Measurements from ENCODE around the gene S100A16. TPM values are rescaled to one million over a fixed set of nuclear protein-coding genes. Genes with fewer than 3 reads are reported as not detected.

S100A16 gene
- total RNA-seq, 2 donors from 2014 or later = 62.7 to 85.1 TPM

DNA sequence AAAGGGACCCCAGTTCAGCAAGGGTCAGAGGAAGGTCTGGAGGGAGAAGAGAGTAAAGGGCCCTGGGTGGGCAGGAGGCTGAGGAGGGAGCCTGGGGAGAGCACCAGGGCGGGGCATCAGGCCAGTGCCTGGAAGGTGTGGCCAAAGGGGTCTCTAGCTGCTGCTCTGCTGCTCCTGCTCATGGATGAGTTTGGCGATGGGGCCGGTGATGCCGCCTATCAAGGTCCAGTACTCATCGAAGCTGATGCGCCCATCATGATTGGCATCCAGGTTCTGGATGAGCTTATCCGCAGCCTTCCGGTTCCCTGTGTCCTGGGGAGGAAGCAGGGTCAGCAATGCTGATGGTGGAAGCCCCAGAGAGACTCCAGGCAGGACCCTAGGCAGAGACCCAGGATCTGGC lies 5.6 kb downstream of the S100A16 start:
- no peak for DNase-seq (ENCODE audit: low spot score)
- Histone ChIP-seq H3K4me1 (peaks cover 0 to 42% of the 10 kb centered on the region in 2 donors), H3K27ac (peak overlapping the region; percentile 91 to 93), H3K36me3 (peaks cover 16% of the 10 kb centered on the region), H3K27me3 (no peaks in the 10 kb centered on the region), H3K4me3 (peak overlapping the region in 1 of 2 donors; percentile 38), H3K9me3 (no peaks in the 10 kb centered on the region)
- TF ChIP-seq, protein P1, sequence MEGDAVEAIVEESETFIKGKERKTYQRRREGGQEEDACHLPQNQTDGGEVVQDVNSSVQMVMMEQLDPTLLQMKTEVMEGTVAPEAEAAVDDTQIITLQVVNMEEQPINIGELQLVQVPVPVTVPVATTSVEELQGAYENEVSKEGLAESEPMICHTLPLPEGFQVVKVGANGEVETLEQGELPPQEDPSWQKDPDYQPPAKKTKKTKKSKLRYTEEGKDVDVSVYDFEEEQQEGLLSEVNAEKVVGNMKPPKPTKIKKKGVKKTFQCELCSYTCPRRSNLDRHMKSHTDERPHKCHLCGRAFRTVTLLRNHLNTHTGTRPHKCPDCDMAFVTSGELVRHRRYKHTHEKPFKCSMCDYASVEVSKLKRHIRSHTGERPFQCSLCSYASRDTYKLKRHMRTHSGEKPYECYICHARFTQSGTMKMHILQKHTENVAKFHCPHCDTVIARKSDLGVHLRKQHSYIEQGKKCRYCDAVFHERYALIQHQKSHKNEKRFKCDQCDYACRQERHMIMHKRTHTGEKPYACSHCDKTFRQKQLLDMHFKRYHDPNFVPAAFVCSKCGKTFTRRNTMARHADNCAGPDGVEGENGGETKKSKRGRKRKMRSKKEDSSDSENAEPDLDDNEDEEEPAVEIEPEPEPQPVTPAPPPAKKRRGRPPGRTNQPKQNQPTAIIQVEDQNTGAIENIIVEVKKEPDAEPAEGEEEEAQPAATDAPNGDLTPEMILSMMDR (IDR thresholded peaks at IDR 0.05) = no peak

DNA sequence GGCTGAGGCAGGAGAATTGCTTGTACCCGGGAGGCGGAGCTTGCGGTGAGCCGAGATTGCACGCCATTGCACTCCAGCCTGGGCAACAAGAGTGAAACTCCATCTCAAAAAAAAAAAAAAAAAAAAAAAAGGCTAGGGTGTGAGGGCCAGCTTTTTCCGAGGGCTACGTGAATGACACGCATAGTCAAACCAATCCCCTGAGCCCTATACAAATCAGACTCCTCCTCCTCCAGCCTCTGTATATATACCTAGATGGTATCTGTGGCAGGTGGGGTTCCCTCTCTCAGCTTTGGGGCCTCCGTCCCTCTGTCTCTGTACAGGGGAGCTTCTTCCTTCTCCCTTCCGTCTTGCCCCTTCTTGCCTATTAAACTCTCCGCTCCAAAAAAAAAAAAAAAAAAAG lies 6.7 kb downstream of the S100A16 start:
- peaks cover 16% of the 10 kb centered on the region for H3K36me3 ChIP-seq
- no peak overlapping the region for H3K27ac ChIP-seq
- TF ChIP-seq, protein P1 (IDR thresholded peaks at IDR 0.05) = no peak
- H3K27me3 ChIP-seq = no peaks in the 10 kb centered on the region
- H3K9me3 ChIP-seq = no peaks in the 10 kb centered on the region
- DNase-seq (ENCODE audit: low spot score) = no peak
- no peak overlapping the region for H3K4me3 ChIP-seq
- H3K4me1 ChIP-seq = peaks cover 0 to 38% of the 10 kb centered on the region in 2 donors

DNA sequence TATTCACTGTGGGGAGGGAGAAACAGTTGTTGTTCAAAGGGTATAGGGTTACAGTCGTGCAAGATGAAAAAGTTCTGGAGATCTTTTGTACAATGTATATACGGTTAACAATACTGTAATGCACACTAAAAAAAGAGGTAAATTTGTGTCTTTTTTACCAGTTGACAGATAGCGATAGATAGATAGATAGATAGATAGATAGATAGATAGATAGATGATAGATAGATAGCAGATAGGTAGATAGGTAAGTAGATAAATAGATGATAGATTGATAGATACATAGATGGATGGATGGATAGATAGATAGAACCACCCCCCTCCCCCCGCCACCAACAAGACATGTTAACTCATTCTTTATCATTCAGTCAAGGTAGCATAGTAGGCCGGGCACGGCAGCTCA lies 10.2 kb downstream of the S100A16 start:
- Histone ChIP-seq H3K36me3 (peaks cover 13% of the 10 kb centered on the region), H3K4me3 (no peak overlapping the region), H3K27ac (no peak overlapping the region), H3K9me3 (no peaks in the 10 kb centered on the region), H3K27me3 (no peaks in the 10 kb centered on the region), H3K4me1 (peaks cover 0 to 4% of the 10 kb centered on the region in 2 donors)
- TF ChIP-seq, protein P1 (IDR thresholded peaks at IDR 0.05) = no peak
- no peak for DNase-seq (ENCODE audit: low spot score)

DNA sequence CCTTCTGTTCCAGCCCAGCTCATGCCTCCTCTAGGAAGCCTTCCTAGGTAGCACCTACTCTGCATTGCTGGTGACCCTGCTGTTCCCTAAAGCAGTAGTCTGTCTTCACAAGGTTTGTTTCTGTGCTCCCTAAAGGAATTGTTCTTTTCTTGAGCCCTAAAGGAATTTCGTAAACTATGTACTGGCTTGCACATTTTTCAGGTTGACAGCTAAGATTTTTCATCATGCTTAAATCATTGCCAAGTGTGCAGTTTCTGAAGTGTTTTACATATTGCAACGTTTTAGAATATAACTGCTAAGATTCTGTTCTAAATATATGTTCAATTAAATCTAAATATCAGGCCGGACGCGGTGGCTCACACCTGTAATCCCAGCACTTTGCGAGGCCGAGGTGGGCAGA lies 13.1 kb downstream of the S100A16 start:
- no peaks in the 10 kb centered on the region for H3K4me1 ChIP-seq
- H3K27me3 ChIP-seq = no peaks in the 10 kb centered on the region
- H3K27ac ChIP-seq = no peak overlapping the region
- no peak for DNase-seq (ENCODE audit: low spot score)
- no peaks in the 10 kb centered on the region for H3K36me3 ChIP-seq
- H3K9me3 ChIP-seq = no peaks in the 10 kb centered on the region
- H3K4me3 ChIP-seq = no peak overlapping the region
- TF ChIP-seq, protein P1 (IDR thresholded peaks at IDR 0.05) = no peak

DNA sequence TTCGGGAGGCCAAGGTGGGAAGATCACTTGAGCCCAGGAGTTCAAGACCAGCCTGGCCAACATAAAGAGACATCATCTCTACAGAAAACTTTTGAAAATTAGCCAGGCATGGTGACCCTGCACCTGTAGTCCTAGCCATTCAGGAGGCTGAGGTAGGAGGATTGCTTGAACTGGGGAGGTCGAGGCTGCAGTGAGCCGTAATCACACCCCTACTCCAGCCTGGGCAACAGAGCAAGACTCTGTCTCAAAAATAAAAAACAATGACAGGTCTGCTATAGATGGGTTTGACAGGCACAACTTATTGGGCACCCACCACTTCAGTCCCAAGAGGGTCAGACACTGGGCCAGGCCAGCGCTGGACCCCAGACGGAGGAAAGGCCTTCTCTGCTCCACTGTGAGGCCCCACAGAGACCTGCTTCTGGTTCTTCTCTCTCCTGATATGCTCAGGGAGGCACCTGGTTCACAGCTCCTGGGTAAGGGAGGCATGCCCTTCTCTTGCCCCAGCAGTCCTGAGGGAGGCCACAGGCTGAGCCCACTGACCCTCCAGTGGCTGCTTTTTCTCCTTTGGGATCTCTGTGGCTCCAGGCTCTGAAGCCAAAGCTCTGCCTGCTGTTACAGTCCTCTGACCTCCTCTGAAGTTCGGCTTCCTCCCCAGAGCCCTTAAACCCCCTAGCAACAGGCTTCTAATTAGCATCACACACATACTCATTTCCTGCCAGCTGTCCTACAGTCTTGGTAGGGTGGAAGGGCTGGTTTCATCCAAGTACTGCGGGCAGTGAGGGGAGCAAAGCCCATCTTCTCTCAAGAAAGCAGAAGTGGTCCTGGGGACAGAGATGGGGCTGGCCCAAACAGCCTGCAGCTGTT lies 14.4 kb downstream of the S100A16 start:
- TF ChIP-seq, protein P1 (IDR thresholded peaks at IDR 0.05) = no peak
- no peaks in the 10 kb centered on the region for H3K4me1 ChIP-seq
- no peak for DNase-seq (ENCODE audit: low spot score)
- H3K36me3 ChIP-seq = no peaks in the 10 kb centered on the region
- no peaks in the 10 kb centered on the region for H3K27me3 ChIP-seq
- H3K4me3 ChIP-seq = no peak overlapping the region
- no peak overlapping the region for H3K27ac ChIP-seq
- H3K9me3 ChIP-seq = no peaks in the 10 kb centered on the region
